Left ventricle myocardium inferior (tissue), 1 donor: ENCODE data around the gene FHAD1. TPM values are rescaled to one million over a fixed set of nuclear protein-coding genes. Genes with fewer than 3 reads are reported as not detected.

ENCODE experiments used
- DNase-seq: peaks from one replicate; pipeline ENCODE4 v3.0.0-alpha.2; 2020
- H3K27ac ChIP-seq: fragments of 200-600 bp; replicated peaks from 2 replicates; pipeline ENCODE4 v1.8.0; 2021
- H3K27me3 ChIP-seq: fragments of 200-600 bp; 2 replicates; pipeline ENCODE4 v1.8.0; 2021; ENCODE audit warnings: low read depth
- H3K36me3 ChIP-seq: fragments of 200-600 bp; 2 replicates; pipeline ENCODE4 v1.8.0; 2021
- H3K4me1 ChIP-seq: fragments of 200-600 bp; 2 replicates; pipeline ENCODE4 v1.8.0; 2021
- H3K4me3 ChIP-seq: fragments of 200-600 bp; 2 replicates; pipeline ENCODE4 v1.8.0; 2021; ENCODE audit warnings: mild to moderate bottlenecking, moderate library complexity
- H3K9me3 ChIP-seq: fragments of 200-600 bp; replicated peaks from 2 replicates; pipeline ENCODE4 v1.8.0; 2021
- intact Hi-C: fragments of 100-400 bp; cut with micrococcal nuclease; formaldehyde crosslinking; loops from one replicate; pipeline ENCODE4 v1.11.0; 2022
- total RNA-seq: library from RNA; stranded (reverse); fragmentation: NEBNext Ultra II Directional; extraction: Animal tissue kit (Norgen Biotek cat#: 25700); gene quantifications from one replicate; pipeline ENCODE4 v1.2.1, GENCODE V29; 2021
- TF ChIP-seq, protein P1 (sequence below): fragments of 200-600 bp; IDR thresholded peaks from 2 replicates; pipeline ENCODE4 v1.8.0; 2021; ENCODE audit warnings: antibody characterized with exemption, mild to moderate bottlenecking, borderline replicate concordance
- donor health status: DM: no; HTN: yes; CAD: no; lungs with severe emphysema.

Gene FHAD1
- total RNA-seq, 1 donor from 2014 or later = not detected

- Histone ChIP-seq H3K27ac (no peak overlapping the region), H3K9me3 (peaks cover 19% of the 10 kb centered on the region), H3K27me3 (peaks cover 17% of the 10 kb centered on the region), H3K4me3 (no peak overlapping the region), H3K36me3 (no peaks in the 10 kb centered on the region), H3K4me1 (peaks cover 9% of the 10 kb centered on the region)
- TF ChIP-seq, protein P1, sequence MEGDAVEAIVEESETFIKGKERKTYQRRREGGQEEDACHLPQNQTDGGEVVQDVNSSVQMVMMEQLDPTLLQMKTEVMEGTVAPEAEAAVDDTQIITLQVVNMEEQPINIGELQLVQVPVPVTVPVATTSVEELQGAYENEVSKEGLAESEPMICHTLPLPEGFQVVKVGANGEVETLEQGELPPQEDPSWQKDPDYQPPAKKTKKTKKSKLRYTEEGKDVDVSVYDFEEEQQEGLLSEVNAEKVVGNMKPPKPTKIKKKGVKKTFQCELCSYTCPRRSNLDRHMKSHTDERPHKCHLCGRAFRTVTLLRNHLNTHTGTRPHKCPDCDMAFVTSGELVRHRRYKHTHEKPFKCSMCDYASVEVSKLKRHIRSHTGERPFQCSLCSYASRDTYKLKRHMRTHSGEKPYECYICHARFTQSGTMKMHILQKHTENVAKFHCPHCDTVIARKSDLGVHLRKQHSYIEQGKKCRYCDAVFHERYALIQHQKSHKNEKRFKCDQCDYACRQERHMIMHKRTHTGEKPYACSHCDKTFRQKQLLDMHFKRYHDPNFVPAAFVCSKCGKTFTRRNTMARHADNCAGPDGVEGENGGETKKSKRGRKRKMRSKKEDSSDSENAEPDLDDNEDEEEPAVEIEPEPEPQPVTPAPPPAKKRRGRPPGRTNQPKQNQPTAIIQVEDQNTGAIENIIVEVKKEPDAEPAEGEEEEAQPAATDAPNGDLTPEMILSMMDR = no peak
- no peak for DNase-seq
- intact Hi-C loops = no loop called here
These were observed 150.2 kb downstream of the FHAD1 start for GRCh38 chr1:15397236-15397635.

- peaks cover 9% of the 10 kb centered on the region for H3K27me3 ChIP-seq
- H3K9me3 ChIP-seq = peaks cover 19% of the 10 kb centered on the region
- intact Hi-C loops = no loop called here
- H3K4me1 ChIP-seq = peaks cover 9% of the 10 kb centered on the region
- no peaks in the 10 kb centered on the region for H3K36me3 ChIP-seq
- no peak overlapping the region for H3K4me3 ChIP-seq
- H3K27ac ChIP-seq = no peak overlapping the region
- no peak for DNase-seq
- TF ChIP-seq, protein P1 = no peak
These were observed 152.7 kb downstream of the FHAD1 start for GRCh38 chr1:15399710-15400109.

GRCh38 chr1:15400627-15401026 lies 153.6 kb downstream of the FHAD1 start:
- peaks cover 19% of the 10 kb centered on the region for H3K9me3 ChIP-seq
- H3K27ac ChIP-seq = no peak overlapping the region
- H3K4me1 ChIP-seq = peaks cover 9% of the 10 kb centered on the region
- TF ChIP-seq, protein P1 = no peak
- intact Hi-C loops = no loop called here
- H3K36me3 ChIP-seq = no peaks in the 10 kb centered on the region
- no peak overlapping the region for H3K4me3 ChIP-seq
- no peak for DNase-seq
- H3K27me3 ChIP-seq = no peaks in the 10 kb centered on the region

GRCh38 chr1:15401391-15402055 lies 154.5 kb downstream of the FHAD1 start:
- DNase-seq = no peak
- TF ChIP-seq, protein P1 = no peak

GRCh38 chr1:15402809-15403450 lies 155.9 kb downstream of the FHAD1 start:
- TF ChIP-seq, protein P1 = no peak
- Histone ChIP-seq H3K27ac (no peak overlapping the region), H3K9me3 (peaks cover 19% of the 10 kb centered on the region), H3K4me3 (no peak overlapping the region), H3K27me3 (no peaks in the 10 kb centered on the region), H3K4me1 (peaks cover 21% of the 10 kb centered on the region), H3K36me3 (no peaks in the 10 kb centered on the region)
- DNase-seq = no peak
- intact Hi-C loops = no loop called here

More at GRCh38 chr1:15401391-15402055, 154.5 kb downstream of the FHAD1 start:
- intact Hi-C loops = no loop called here
- Histone ChIP-seq H3K4me1 (peaks cover 9% of the 10 kb centered on the region), H3K27me3 (no peaks in the 10 kb centered on the region), H3K4me3 (no peak overlapping the region), H3K9me3 (peaks cover 19% of the 10 kb centered on the region), H3K27ac (no peak overlapping the region), H3K36me3 (no peaks in the 10 kb centered on the region)
